ENCODE data around the gene TIGD3. TPM values are rescaled to one million over a fixed set of nuclear protein-coding genes. Genes with fewer than 3 reads are reported as not detected.
A peak's percentile ranks its signal among the peaks of the same experiment; 100 is the strongest.

The TIGD3 gene
- total and polyA plus RNA-seq, 9 of the 15 experiments (the other 6 are each of a cell fraction or from before 2014, with no cell fraction given), result 0.06 to 1.3 (median 0.56) TPM

DNA sequence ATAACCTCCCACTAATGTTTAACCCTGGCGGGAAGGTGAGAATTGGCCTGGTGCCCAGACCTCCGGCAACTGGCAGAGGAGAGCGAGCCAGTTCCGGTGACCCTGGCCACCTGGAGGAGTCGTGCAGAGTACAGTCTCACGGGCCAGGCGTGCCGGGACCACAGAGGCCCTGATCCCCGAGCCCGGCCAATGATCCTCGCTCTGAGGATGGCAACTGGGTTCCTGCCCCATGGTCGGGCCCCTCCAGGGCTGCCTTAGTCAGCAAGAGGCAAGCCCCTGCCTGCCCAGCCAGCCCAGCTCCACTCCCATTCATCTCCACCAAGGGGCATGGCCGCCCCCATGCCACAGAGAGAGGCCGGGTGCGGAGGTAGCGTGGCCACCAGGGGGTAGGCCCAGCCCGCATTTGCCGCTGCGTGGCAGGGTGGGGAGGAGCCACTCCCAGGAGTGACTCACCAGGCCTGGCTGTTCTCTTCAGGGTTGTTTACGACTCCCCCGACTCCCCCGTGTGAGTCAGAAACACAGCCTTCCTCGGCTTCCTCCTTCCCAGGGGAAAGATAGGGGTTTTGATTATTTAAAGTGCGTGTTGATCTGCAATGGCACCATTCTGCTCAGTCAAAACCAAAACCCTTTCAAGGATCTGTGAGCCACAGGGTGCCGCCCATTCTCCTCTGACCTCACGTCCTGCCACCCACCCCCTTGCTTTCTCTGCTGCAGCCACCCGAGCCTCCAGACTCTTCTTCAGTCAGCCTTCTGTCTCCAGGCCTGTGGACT lies 27.7 kb downstream of the TIGD3 start, which contains the start of gene SLC25A45 (continued):
- TF ChIP-seq NFYB (IDR thresholded peaks at IDR 0.05; ENCODE audit: extremely low read depth, insufficient read length) (no peak), ASH1L (IDR thresholded peaks at IDR 0.05; ENCODE audit: borderline replicate concordance, low read depth, partially characterized antibody) (no peak), TAF7 (tag; IDR thresholded peaks at IDR 0.05) (no peak), ZNF3 (CRISPR knock-in tag; IDR thresholded peaks at IDR 0.05) (no peak), NKRF (IDR thresholded peaks at IDR 0.05; ENCODE audit: borderline replicate concordance) (peak; percentile 26; the same call in 1 of the 2 replicates), ETV6 (IDR thresholded peaks at IDR 0.05; ENCODE audit: borderline replicate concordance in 1 of 2, low read depth in 2 of 2, low read length in 1 of 2) (peak in 1 of 2 experiments; percentile 60; a peak in 1 of 4 replicates), ETV6 (CRISPR knock-in tag; IDR thresholded peaks at IDR 0.05; ENCODE audit: borderline replicate concordance) (no peak), SIRT6 (IDR thresholded peaks at IDR 0.05; ENCODE audit: low read depth, low read length) (no peak), MCM3 (IDR thresholded peaks at IDR 0.05) (no peak), SRSF7 (optimal IDR thresholded peaks at IDR 0.05; ENCODE audit: low read depth, low read length) (no peak), ZNF253 (CRISPR knock-in tag; conservative IDR thresholded peaks at IDR 0.05) (no peak), ZNF274 (IDR thresholded peaks at IDR 0.05; ENCODE audit: borderline replicate concordance, low read depth, low read length) (no peak), ZNF76 (CRISPR knock-in tag; IDR thresholded peaks at IDR 0.05; ENCODE audit: borderline replicate concordance) (peak; percentile 94), ZNF407 (IDR thresholded peaks at IDR 0.05; ENCODE audit: low read depth) (no peak), THRB (CRISPR knock-in tag; conservative IDR thresholded peaks at IDR 0.05) (no peak), KLF10 (CRISPR knock-in tag; IDR thresholded peaks at IDR 0.05) (no peak), RBFOX2 (IDR thresholded peaks at IDR 0.05; ENCODE audit: low read depth, low read length) (peak; percentile 93)
